CD14-positive monocyte (primary cell): ENCODE results near the gene RBM11. TPM values are rescaled to one million over a fixed set of nuclear protein-coding genes. Genes with fewer than 3 reads are reported as not detected.

Experiments
- DNase-seq, 3 donors: peaks; one replicate each; pipeline ENCODE4 v3.0.0-alpha.2; 2011 to 2022
- H2AFZ ChIP-seq: 2 replicates; pipeline ENCODE4 v1.6.0; 2012; ENCODE audit warnings: mild to moderate bottlenecking, low read depth, low read length, inconsistent platforms; ENCODE audit not compliant: insufficient read depth, poor library complexity, severe bottlenecking
- H3K27ac ChIP-seq, 2 donors: 1 replicate in 1 of 2; 2 replicates in 1 of 2; pipeline ENCODE4 v1.5.1; 2012 to 2013; ENCODE audit warnings: low read length in 2 of 2, control low read depth in 1 of 2, inconsistent platforms in 1 of 2, low read depth in 1 of 2, mild to moderate bottlenecking in 1 of 2
- H3K27me3 ChIP-seq, 2 donors: one replicate each; pipeline versions ENCODE4 v1.6.0 to v1.6.1; 2011 to 2013; ENCODE audit warnings: low read length in 2 of 2; ENCODE audit not compliant: control insufficient read depth in 2 of 2, insufficient read depth in 2 of 2
- H3K36me3 ChIP-seq, 2 donors: replicated peaks in 1 of 2; 1 replicate in 1 of 2; 2 replicates in 1 of 2; pipeline versions ENCODE4 v1.5.1 to v1.6.1; 2012 to 2013; ENCODE audit warnings: low read length in 2 of 2, control low read depth in 1 of 2, inconsistent platforms in 1 of 2, mild to moderate bottlenecking in 1 of 2; ENCODE audit not compliant: insufficient read depth in 2 of 2, control insufficient read depth in 1 of 2
- H3K4me1 ChIP-seq, 2 donors: 1 replicate in 1 of 2; 2 replicates in 1 of 2; pipeline versions ENCODE4 v1.5.1 to v1.6.1; 2012 to 2013; ENCODE audit warnings: low read length in 2 of 2, control low read depth in 1 of 2, inconsistent platforms in 1 of 2, mild to moderate bottlenecking in 1 of 2, moderate library complexity in 1 of 2; ENCODE audit not compliant: insufficient read depth in 2 of 2, control insufficient read depth in 1 of 2
- H3K4me2 ChIP-seq: replicated peaks from 2 replicates; pipeline ENCODE3; 2012; ENCODE audit warnings: low read length, moderate library complexity, mild to moderate bottlenecking; ENCODE audit not compliant: poor library complexity, severe bottlenecking; ENCODE audit errors: extremely low read depth
- H3K4me3 ChIP-seq, 3 experiments: fragments of 200-600 bp in 1 of 3; sonication (generic) in 1 of 3; replicated peaks in 1 of 3; 1 replicate in 2 of 3; 2 replicates in 1 of 3; pipeline ENCODE4 v1.5.1; 2011 to 2013; ENCODE audit warnings: low read length in 3 of 3, mild to moderate bottlenecking in 3 of 3, control low read depth in 2 of 3, low read depth in 2 of 3, inconsistent platforms in 1 of 3, moderate library complexity in 1 of 3
- H3K79me2 ChIP-seq: 2 replicates; pipeline ENCODE4 v1.6.0; 2012; ENCODE audit warnings: mild to moderate bottlenecking, control low read depth, inconsistent platforms, low read length, moderate library complexity; ENCODE audit not compliant: insufficient read depth
- H3K9ac ChIP-seq: 2 replicates; pipeline ENCODE4 v1.6.0; 2017; ENCODE audit warnings: low read length, mild to moderate bottlenecking; ENCODE audit not compliant: insufficient read depth, poor library complexity, severe bottlenecking
- H3K9me3 ChIP-seq, 2 donors: replicated peaks in 1 of 2; 1 replicate in 1 of 2; 2 replicates in 1 of 2; pipeline versions ENCODE4 v1.5.1 to v1.6.1; 2012 to 2013; ENCODE audit warnings: low read length in 2 of 2, control low read depth in 1 of 2; ENCODE audit not compliant: control insufficient read depth in 1 of 2, insufficient read depth in 1 of 2
- H4K20me1 ChIP-seq: 2 replicates; pipeline ENCODE4 v1.6.0; 2012; ENCODE audit warnings: mild to moderate bottlenecking, low read length, control low read depth, moderate library complexity; ENCODE audit not compliant: insufficient read depth
- H3K27ac Mint-ChIP-seq, 7 donors: one replicate each; pipeline ENCODE4 v1.8.0; 2020; ENCODE audit warnings: mild to moderate bottlenecking in 7 of 7, mixed read lengths in 7 of 7, moderate library complexity in 6 of 7, inconsistent platforms in 2 of 7
- H3K27me3 Mint-ChIP-seq, 3 donors: one replicate each; pipeline ENCODE4 v1.8.0; 2021 to 2022; ENCODE audit warnings: low read depth in 3 of 3, mild to moderate bottlenecking in 3 of 3, mixed read lengths in 3 of 3, moderate library complexity in 3 of 3, inconsistent platforms in 1 of 3
- H3K36me3 Mint-ChIP-seq, 2 donors: one replicate each; pipeline ENCODE4 v1.8.0; 2020; ENCODE audit warnings: mixed read lengths in 2 of 2, inconsistent platforms in 1 of 2, mild to moderate bottlenecking in 1 of 2
- H3K4me1 Mint-ChIP-seq: one replicate; pipeline ENCODE4 v1.8.0; 2020; ENCODE audit warnings: mild to moderate bottlenecking, mixed read lengths
- H3K4me3 Mint-ChIP-seq, 2 donors: one replicate each; pipeline ENCODE4 v1.8.0; 2020; ENCODE audit warnings: mild to moderate bottlenecking in 2 of 2, mixed read lengths in 2 of 2, moderate library complexity in 1 of 2
- H3K9me3 Mint-ChIP-seq, 7 donors: one replicate each; pipeline ENCODE4 v1.8.0; 2020 to 2022; ENCODE audit warnings: mixed read lengths in 7 of 7, mild to moderate bottlenecking in 6 of 7, moderate library complexity in 6 of 7, inconsistent platforms in 2 of 7
- CTCF ChIP-seq: fragments of 200-600 bp; IDR thresholded peaks from one replicate; pipeline ENCODE4 v1.8.0; 2022; ENCODE audit warnings: antibody characterized with exemption, mild to moderate bottlenecking
- WGBS: methylation state at CpG from one replicate; pipeline ENCODE4 v1.1.5; 2013; ENCODE audit warnings: missing lambda C conversion rate; ENCODE audit not compliant: insufficient coverage; 5-methylcytosine and 5-hydroxymethylcytosine counted together
- intact Hi-C, 2 donors: fragments of 100-400 bp; cut with micrococcal nuclease; formaldehyde crosslinking; loops; one replicate each; pipeline versions ENCODE4 v1.15.0 to v1.15.1; 2023
- polyA plus RNA-seq, 3 donors: library from polyadenylated mRNA; depleted of rRNA in 1 of 3; unstranded in 2 of 3; stranded (reverse) in 1 of 3; fragments of 300-500 nt in 2 of 3; fragments of >200 nt in 1 of 3; fragmentation: Illumina TruSeq in 2 of 3; gene quantifications; 1 replicate in 2 of 3; 2 replicates in 1 of 3; pipeline ENCODE4 v1.2.3, GENCODE V29; 2012 to 2021

RBM11 gene
- polyA plus RNA-seq, 3 donors, result 0.47 TPM; not detected in 2

- Histone ChIP-seq H3K79me2 (no peaks in the 10 kb centered on the region), H2AFZ (no peak overlapping the region), H3K4me1 (peaks cover 6 to 7% of the 10 kb centered on the region in 2 donors), H3K4me3 (no peak overlapping the region), H3K27me3 (peaks cover 0 to 8% of the 10 kb centered on the region in 2 donors), H3K27ac (no peak overlapping the region), H3K36me3 (no peaks in the 10 kb centered on the region), H3K4me2 (no peak overlapping the region), H3K9ac (no peak overlapping the region), H3K9me3 (no peaks in the 10 kb centered on the region), H4K20me1 (no peaks in the 10 kb centered on the region)
- H3K27ac Mint-ChIP-seq, result no peak overlapping the region
- H3K4me1 Mint-ChIP-seq, result peaks cover 9% of the 10 kb centered on the region
- H3K27me3 Mint-ChIP-seq, result peaks cover 4 to 11% (median 6%) of the 10 kb centered on the region in 3 donors
- 100% methylated on average over 1 of the region's 2 CpGs for WGBS
- H3K4me3 Mint-ChIP-seq, result no peak overlapping the region
- H3K36me3 Mint-ChIP-seq, result no peaks in the 10 kb centered on the region
- DNase-seq, result no peak
- intact Hi-C loops, result no loop called here
- no peak for TF ChIP-seq CTCF
- H3K9me3 Mint-ChIP-seq, result peaks cover 0 to 5% (median 0%) of the 10 kb centered on the region in 7 donors
Measured at GRCh38 chr21:14270631-14271030, 54.7 kb downstream of the RBM11 start.

DNA sequence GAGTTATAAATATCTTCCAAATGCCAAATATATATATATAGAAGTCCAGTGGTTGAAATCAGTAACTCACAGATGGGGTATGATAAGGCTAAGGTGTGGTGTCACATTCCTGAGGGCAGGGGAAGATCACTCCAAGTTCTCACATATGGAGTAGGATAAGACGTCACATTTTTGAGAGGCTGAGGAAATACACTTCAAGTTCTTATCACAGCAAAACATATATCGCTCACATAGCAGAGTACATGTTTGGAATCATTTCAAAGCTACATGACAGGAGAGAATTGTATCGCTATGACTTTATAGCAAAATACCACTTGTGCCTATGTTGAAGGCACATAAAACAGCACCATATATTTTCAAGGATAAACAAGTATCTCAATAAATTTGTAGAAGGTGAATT is 55.1 kb downstream of the RBM11 start:
- Mint-ChIP-seq H3K4me1 (peaks cover 9% of the 10 kb centered on the region), H3K4me3 (no peak overlapping the region), H3K9me3 (peaks cover 0 to 5% (median 0%) of the 10 kb centered on the region in 7 donors), H3K27me3 (peaks cover 4 to 11% (median 6%) of the 10 kb centered on the region in 3 donors), H3K27ac (no peak overlapping the region), H3K36me3 (no peaks in the 10 kb centered on the region)
- no peak for DNase-seq
- H2AFZ ChIP-seq, result no peak overlapping the region
- H3K79me2 ChIP-seq, result no peaks in the 10 kb centered on the region
- H3K9me3 ChIP-seq, result no peaks in the 10 kb centered on the region
- H3K27me3 ChIP-seq, result peaks cover 0 to 8% of the 10 kb centered on the region in 2 donors
- no peak for TF ChIP-seq CTCF
- no CpG with 5 or more reads among the region's 3 CpGs for WGBS
- H3K4me3 ChIP-seq, result no peak overlapping the region
- H3K27ac ChIP-seq, result no peak overlapping the region
- no peaks in the 10 kb centered on the region for H4K20me1 ChIP-seq
- H3K36me3 ChIP-seq, result no peaks in the 10 kb centered on the region
- no peak overlapping the region for H3K4me2 ChIP-seq
- H3K9ac ChIP-seq, result no peak overlapping the region
- intact Hi-C loops, result no loop called here
- peaks cover 6 to 7% of the 10 kb centered on the region in 2 donors for H3K4me1 ChIP-seq
